Heart right ventricle (tissue), 16 donors: ENCODE data around the gene CACNA1B. TPM values are rescaled to one million over a fixed set of nuclear protein-coding genes. Genes with fewer than 3 reads are reported as not detected.

Source experiments
- ATAC-seq, 8 donors: fragments of 200-7000 bp; cut with Tn5 transposase; one replicate each; pipeline ENCODE4 v1.9.1; 2020; ENCODE audit warnings: mild to moderate bottlenecking in 8 of 8, moderate library complexity in 8 of 8, moderate number of reproducible peaks in 1 of 8
- DNase-seq, 2 donors: peaks; one replicate each; pipeline ENCODE4 v3.0.0-alpha.2; 2020
- H3K27ac ChIP-seq, 10 donors: fragments of 200-600 bp; sonication (generic) in 2 of 10; one replicate each; pipeline versions ENCODE4 v1.5.0 to v1.8.0; 2020 to 2022; ENCODE audit warnings: mild to moderate bottlenecking in 3 of 10
- H3K27me3 ChIP-seq, 7 donors: fragments of 200-600 bp; one replicate each; pipeline ENCODE4 v1.8.0; 2021 to 2022; ENCODE audit warnings: mild to moderate bottlenecking in 2 of 7
- H3K36me3 ChIP-seq, 9 donors: fragments of 200-600 bp; sonication (generic) in 1 of 9; one replicate each; pipeline versions ENCODE4 v1.5.0 to v1.8.0; 2020 to 2022; ENCODE audit warnings: mild to moderate bottlenecking in 2 of 9
- H3K4me1 ChIP-seq, 9 donors: fragments of 200-600 bp; sonication (generic) in 1 of 9; one replicate each; pipeline versions ENCODE4 v1.5.0 to v1.8.0; 2020 to 2022; ENCODE audit warnings: mild to moderate bottlenecking in 4 of 9
- H3K4me3 ChIP-seq, 10 donors: fragments of 200-600 bp; sonication (generic) in 2 of 10; one replicate each; pipeline versions ENCODE4 v1.5.0 to v1.8.0; 2020 to 2022; ENCODE audit warnings: mild to moderate bottlenecking in 7 of 10, moderate library complexity in 2 of 10
- H3K9me3 ChIP-seq, 11 donors: fragments of 200-600 bp in 10 of 11; sonication (generic) in 2 of 11; one replicate each; pipeline versions ENCODE4 v1.5.0 to v1.8.0; 2013 to 2022; ENCODE audit warnings: mild to moderate bottlenecking in 2 of 11, control low read depth in 1 of 11, moderate library complexity in 1 of 11
- WGBS, 2 donors: extraction: QIAGEN DNeasy Blood & Tissue Kit; methylation state at CpG; one replicate each; pipeline ENCODE4 v1.1.7; 2013; ENCODE audit warnings: inconsistent platforms in 1 of 2; 5-methylcytosine and 5-hydroxymethylcytosine counted together
- intact Hi-C, 10 donors: fragments of 100-400 bp; cut with DNase I; formaldehyde crosslinking; loops; one replicate each; pipeline versions ENCODE4 v1.11.1 to v1.14.2; 2022
- polyA plus RNA-seq, 2 donors: library from polyadenylated mRNA; stranded (reverse); fragments of 200-250 nt; gene quantifications; one replicate each; pipeline ENCODE4 v1.2.3, GENCODE V29; 2013
- total RNA-seq, 10 donors: library from RNA; stranded (reverse); fragmentation: NEBNext Ultra II Directional in 3 of 10; extraction: Animal tissue kit (Norgen Biotek cat#: 25700) in 3 of 10; gene quantifications; one replicate each; pipeline versions ENCODE4 v1.2.1 to v1.2.4, GENCODE V29; 2021 to 2023
- TF ChIP-seq, protein P1 (sequence below), 9 donors: fragments of 200-600 bp; sonication (generic) in 2 of 9; IDR thresholded peaks; one replicate each; pipeline versions ENCODE4 v1.5.0 to v1.8.0; 2021 to 2022; ENCODE audit warnings: antibody characterized with exemption in 9 of 9, mild to moderate bottlenecking in 5 of 9, moderate library complexity in 1 of 9
- donor health status: Arrhythmogenic right ventricular cardiomyopathy.
- donor health status: ischemic (EF 13 %, LVEDD 7.1; RV severe dilation, severe dysfunction).
- donor health status: healthy with polysubstance abuse.
- donor health status: DM: no; HTN: yes; CAD: no.
- donor health status: DM: no; HTN: no; CAD: no.
- donor health status: ischemic (EF 25% LVEDD 6.9; RV normal size, moderate dysfunction).
- donor health status: ischemic (EF 25% LVEDD 5.7; RV mildly dilated, moderate dysfunction).
- donor health status: healthy.
- donor health status: DM: yes; HTN: yes; CAD: no.
- donor health status: Ischemic cardiomyopathy.
- donor health status: ischemic (EF 35%, LVEDD 5.7; RV mildly dilated, moderate dysfunction).
- donor health status: nonischemic (EF 11% LVEDD 7.7; RV severe dilation, severe dysfunction).
- donor health status: DM: yes; HTN: yes; CAD: no.
- donor health status: PGD.
- donor health status: ischemic (EF 29% LVEDD 5.4; RV normal size, mild dysfunction).
- donor health status: nonischemic (EF 23%, LVEDD 6.1; RV moderate dilation, normal function).

CACNA1B gene
- total and polyA plus RNA-seq, 12 donors, result under 0.01 to 0.66 (median 0.15) TPM; not detected in 1

DNA sequence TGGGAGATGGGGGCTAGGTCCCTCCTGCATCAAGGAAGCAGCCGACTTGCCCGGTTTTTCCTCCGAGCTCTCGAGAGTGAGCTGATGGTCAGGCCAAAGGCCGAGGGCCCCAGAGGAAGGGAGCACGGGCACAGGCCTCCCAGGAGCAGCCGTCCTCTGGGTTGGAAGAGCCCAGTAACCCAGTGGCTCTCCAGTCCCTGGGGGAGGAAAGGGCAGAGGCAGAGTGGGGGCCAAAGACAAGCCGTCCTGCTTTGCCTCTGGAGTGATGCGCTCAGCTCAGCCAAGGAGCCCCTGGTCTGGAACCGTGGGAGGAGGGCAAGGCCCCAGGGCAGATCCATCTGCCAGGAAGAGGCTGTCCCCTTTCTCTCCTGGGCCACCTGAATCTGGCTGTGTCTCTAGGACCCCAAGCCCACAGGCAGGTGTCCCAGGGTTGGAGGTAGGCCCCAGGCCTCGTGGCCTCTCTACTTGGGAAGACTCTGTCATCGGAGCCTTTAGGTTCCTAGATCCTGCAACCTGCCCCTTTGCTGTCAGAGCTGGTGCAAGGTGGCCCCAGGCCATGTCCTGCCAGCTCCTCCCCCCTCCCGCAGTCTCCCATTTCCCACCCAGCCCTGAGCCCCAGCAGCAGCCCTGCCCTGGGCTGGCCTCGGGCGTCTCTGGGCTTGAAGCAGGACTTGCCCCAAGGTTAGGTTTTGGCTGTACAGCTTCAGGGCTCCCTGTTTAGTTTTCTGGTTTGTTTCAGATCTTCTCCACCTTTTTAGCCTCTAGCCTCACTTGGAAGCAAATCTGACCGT is 224.1 kb downstream of the CACNA1B start:
- H3K36me3 ChIP-seq, result no peaks in the 10 kb centered on the region
- WGBS, 2 donors, result 88 to 91% methylated on average over 16 of the region's 16 CpGs
- H3K27me3 ChIP-seq, result peaks cover 0 to 9% (median 7%) of the 10 kb centered on the region in 7 donors
- H3K9me3 ChIP-seq, result no peaks in the 10 kb centered on the region
- TF ChIP-seq, protein P1, sequence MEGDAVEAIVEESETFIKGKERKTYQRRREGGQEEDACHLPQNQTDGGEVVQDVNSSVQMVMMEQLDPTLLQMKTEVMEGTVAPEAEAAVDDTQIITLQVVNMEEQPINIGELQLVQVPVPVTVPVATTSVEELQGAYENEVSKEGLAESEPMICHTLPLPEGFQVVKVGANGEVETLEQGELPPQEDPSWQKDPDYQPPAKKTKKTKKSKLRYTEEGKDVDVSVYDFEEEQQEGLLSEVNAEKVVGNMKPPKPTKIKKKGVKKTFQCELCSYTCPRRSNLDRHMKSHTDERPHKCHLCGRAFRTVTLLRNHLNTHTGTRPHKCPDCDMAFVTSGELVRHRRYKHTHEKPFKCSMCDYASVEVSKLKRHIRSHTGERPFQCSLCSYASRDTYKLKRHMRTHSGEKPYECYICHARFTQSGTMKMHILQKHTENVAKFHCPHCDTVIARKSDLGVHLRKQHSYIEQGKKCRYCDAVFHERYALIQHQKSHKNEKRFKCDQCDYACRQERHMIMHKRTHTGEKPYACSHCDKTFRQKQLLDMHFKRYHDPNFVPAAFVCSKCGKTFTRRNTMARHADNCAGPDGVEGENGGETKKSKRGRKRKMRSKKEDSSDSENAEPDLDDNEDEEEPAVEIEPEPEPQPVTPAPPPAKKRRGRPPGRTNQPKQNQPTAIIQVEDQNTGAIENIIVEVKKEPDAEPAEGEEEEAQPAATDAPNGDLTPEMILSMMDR (IDR thresholded peaks at IDR 0.05), result no peak
- intact Hi-C loops, result no loop called here
- DNase-seq (no peak), ATAC-seq (no peak)
- H3K27ac ChIP-seq, result no peak overlapping the region
- no peak overlapping the region for H3K4me3 ChIP-seq
- peaks cover 0 to 7% (median 0%) of the 10 kb centered on the region in 9 donors for H3K4me1 ChIP-seq

DNA sequence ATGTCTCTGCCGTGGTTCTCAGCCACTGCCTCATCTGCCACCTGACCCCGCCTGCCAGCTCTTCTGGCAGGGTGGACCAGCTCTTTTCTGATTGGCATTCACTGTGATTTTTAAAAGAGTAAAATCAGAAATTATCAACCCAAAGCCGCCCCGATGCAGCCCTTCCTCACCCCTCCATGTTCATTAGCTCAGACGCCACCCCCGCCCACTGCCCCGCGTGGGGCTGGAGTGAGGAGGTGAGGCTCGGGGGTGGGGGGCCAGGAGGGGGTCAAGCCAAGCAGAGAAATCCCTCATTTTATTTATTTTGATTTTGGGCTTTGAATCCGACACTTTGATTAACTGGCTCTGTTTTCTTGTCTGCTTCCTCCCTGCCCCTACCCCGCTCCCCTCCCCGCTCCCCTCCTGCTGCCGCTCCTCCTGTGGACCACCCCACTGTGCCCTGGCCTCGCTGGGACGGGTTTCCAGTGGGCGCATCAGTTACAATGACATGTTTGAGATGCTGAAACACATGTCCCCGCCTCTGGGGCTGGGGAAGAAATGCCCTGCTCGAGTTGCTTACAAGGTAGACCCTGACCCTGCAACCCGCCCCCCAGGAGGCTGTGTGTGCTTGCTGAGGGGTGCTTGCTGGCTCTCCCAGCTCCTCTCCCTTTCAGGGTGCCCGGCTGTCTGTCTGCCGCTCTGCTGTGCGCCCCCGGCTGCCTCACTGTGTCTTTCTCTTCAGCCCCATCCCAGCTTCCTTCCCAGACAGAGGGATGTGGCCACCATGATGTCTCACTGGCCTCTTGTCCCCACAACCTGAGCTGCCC is 224.9 kb downstream of the CACNA1B start:
- no peaks in the 10 kb centered on the region for H3K36me3 ChIP-seq
- peaks cover 0 to 14% (median 7%) of the 10 kb centered on the region in 7 donors for H3K27me3 ChIP-seq
- ATAC-seq, result no peak
- intact Hi-C loops, result no loop called here
- no peak for DNase-seq
- no peak overlapping the region for H3K4me3 ChIP-seq
- TF ChIP-seq, protein P1 (IDR thresholded peaks at IDR 0.05), result no peak
- no peak overlapping the region for H3K27ac ChIP-seq
- 81 to 82% methylated on average over 23 of the region's 23 CpGs for WGBS, 2 donors
- no peaks in the 10 kb centered on the region for H3K9me3 ChIP-seq
- peaks cover 0 to 7% (median 0%) of the 10 kb centered on the region in 9 donors for H3K4me1 ChIP-seq

DNA sequence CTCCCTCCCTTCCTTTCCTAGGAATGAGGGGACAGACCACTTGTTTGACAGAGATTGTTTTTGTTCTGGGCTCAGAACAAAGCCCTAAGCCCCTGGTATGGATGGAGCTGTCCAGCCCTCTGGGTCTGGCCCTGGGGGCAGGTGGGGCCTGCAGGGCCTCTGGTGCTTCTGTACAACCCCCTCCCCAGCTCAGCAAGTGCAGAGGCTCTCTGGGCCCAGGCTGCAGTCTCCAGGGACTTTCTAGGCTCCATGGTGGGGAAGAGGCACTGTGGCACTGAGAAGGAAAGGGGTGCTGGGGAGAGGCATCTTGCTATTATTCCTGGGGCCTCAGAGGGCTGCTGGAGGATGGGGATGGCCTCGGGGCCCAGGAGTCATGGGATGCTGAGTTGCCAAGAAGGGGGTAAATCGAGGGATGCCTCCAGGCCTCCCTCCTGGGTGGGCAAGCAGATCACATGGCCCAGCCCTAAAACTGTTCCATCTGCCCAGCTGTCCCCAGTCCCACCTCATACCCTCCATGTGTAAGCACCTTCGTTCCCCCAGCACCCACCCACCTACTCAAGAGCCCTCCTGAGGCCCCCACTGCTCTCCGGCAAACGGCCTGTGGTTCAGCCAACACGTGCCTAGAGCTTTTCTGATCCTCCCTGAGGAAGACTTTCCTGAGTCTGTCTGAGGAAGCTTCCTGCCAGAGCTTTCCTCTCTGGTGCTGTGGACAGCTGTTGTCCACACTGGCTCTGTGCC is 225.7 kb downstream of the CACNA1B start:
- intact Hi-C loops, result no loop called here

More for the DNA sequence above, 225.7 kb downstream of the CACNA1B start:
- no peaks in the 10 kb centered on the region for H3K9me3 ChIP-seq
- TF ChIP-seq, protein P1 (IDR thresholded peaks at IDR 0.05), result no peak
- H3K27me3 ChIP-seq, result peaks cover 0 to 14% (median 7%) of the 10 kb centered on the region in 7 donors
- DNase-seq, result no peak
- H3K27ac ChIP-seq, result no peak overlapping the region
- no peak overlapping the region for H3K4me3 ChIP-seq
- no peaks in the 10 kb centered on the region for H3K36me3 ChIP-seq
- ATAC-seq, result no peak
- peaks cover 0 to 7% (median 0%) of the 10 kb centered on the region in 9 donors for H3K4me1 ChIP-seq
- whole genome bisulfite sequencing, 2 donors, result 43 to 69% methylated on average over 5 to 6 of the region's 6 CpGs
